Common myeloid progenitor, CD34-positive (primary cell): ENCODE data around the gene APH1A. TPM values are rescaled to one million over a fixed set of nuclear protein-coding genes. Genes with fewer than 3 reads are reported as not detected.
"Not testable (repeated sequence)": the region's sequence is repeated elsewhere in the genome, so short reads cannot be mapped to it uniquely, and the experiment has no call there.

Source experiments
- CTCF ChIA-PET: fragments of 350-600 bp; sonication (Branson Sonifier 250); formaldehyde crosslinking; loops from one replicate; lab custom pipeline; 2021; ENCODE audit warnings: antibody characterized with exemption; lab: Charles Lee
- POLR2A ChIA-PET: fragments of 350-600 bp; sonication (Branson Sonifier 250); formaldehyde crosslinking; loops from one replicate; lab custom pipeline; 2021; ENCODE audit warnings: antibody characterized with exemption; lab: Charles Lee
- DNase-seq, 3 donors: peaks; one replicate each; pipeline versions ENCODE4 v3.0.0 to v3.0.0-alpha.2; 2013
- H3K27ac ChIP-seq, 2 experiments: 1 replicate in 1 of 2; 2 replicates in 1 of 2; pipeline ENCODE4 v1.7.0; 2013; ENCODE audit warnings: inconsistent platforms in 2 of 2, low read length in 2 of 2, mild to moderate bottlenecking in 2 of 2, low read depth in 1 of 2, moderate library complexity in 1 of 2; ENCODE audit not compliant: severe bottlenecking in 2 of 2, insufficient read depth in 1 of 2, poor library complexity in 1 of 2
- H3K27me3 ChIP-seq, 5 experiments: replicated peaks in 2 of 5; 1 replicate in 3 of 5; 2 replicates in 2 of 5; pipeline versions ENCODE4 v1.6.1 to v1.7.0; 2013; ENCODE audit warnings: low read length in 4 of 5, mild to moderate bottlenecking in 2 of 5, moderate library complexity in 2 of 5, inconsistent platforms in 1 of 5; ENCODE audit not compliant: insufficient read depth in 5 of 5, control insufficient read depth in 4 of 5
- H3K36me3 ChIP-seq, 4 experiments: 1 replicate in 2 of 4; 2 replicates in 2 of 4; pipeline versions ENCODE4 v1.6.1 to v1.7.0; 2013; ENCODE audit warnings: low read length in 3 of 4, control low read depth in 1 of 4, mild to moderate bottlenecking in 1 of 4; ENCODE audit not compliant: control insufficient read depth in 4 of 4, insufficient read depth in 4 of 4
- H3K4me1 ChIP-seq, 4 experiments: 1 replicate in 3 of 4; 2 replicates in 1 of 4; pipeline versions ENCODE4 v1.6.1 to v1.7.1; 2013; ENCODE audit warnings: low read length in 3 of 4, mild to moderate bottlenecking in 3 of 4, control low read depth in 1 of 4, inconsistent platforms in 1 of 4, moderate library complexity in 1 of 4; ENCODE audit not compliant: control insufficient read depth in 4 of 4, insufficient read depth in 4 of 4; ENCODE audit errors: control extremely low read depth in 1 of 4
- H3K4me3 ChIP-seq, 7 experiments: 1 replicate in 4 of 7; 2 replicates in 3 of 7; pipeline versions ENCODE4 v1.5.1 to v1.7.0; 2013; ENCODE audit warnings: mild to moderate bottlenecking in 7 of 7, low read length in 6 of 7, moderate library complexity in 6 of 7, inconsistent platforms in 2 of 7, low read depth in 2 of 7, control low read depth in 1 of 7; ENCODE audit not compliant: insufficient read depth in 4 of 7, control insufficient read depth in 1 of 7; ENCODE audit errors: extremely low read depth in 1 of 7
- H3K9me3 ChIP-seq, 5 experiments: 1 replicate in 4 of 5; 2 replicates in 1 of 5; pipeline versions ENCODE4 v1.6.1 to v1.7.1; 2013; ENCODE audit warnings: low read length in 4 of 5, mild to moderate bottlenecking in 2 of 5, inconsistent platforms in 1 of 5, low read depth in 1 of 5, moderate library complexity in 1 of 5; ENCODE audit not compliant: control insufficient read depth in 4 of 5, insufficient read depth in 2 of 5; ENCODE audit errors: control extremely low read depth in 1 of 5
- WGBS: methylation state at CpG from one replicate; pipeline ENCODE4 v1.1.5; 2013; ENCODE audit not compliant: insufficient coverage; 5-methylcytosine and 5-hydroxymethylcytosine counted together
- polyA plus RNA-seq: library from polyadenylated mRNA; unstranded; fragments of 120-200 nt; gene quantifications from one replicate; pipeline ENCODE4 v1.2.1, GENCODE V29; 2013

Gene APH1A
- polyA plus RNA-seq, result 125 TPM

DNA sequence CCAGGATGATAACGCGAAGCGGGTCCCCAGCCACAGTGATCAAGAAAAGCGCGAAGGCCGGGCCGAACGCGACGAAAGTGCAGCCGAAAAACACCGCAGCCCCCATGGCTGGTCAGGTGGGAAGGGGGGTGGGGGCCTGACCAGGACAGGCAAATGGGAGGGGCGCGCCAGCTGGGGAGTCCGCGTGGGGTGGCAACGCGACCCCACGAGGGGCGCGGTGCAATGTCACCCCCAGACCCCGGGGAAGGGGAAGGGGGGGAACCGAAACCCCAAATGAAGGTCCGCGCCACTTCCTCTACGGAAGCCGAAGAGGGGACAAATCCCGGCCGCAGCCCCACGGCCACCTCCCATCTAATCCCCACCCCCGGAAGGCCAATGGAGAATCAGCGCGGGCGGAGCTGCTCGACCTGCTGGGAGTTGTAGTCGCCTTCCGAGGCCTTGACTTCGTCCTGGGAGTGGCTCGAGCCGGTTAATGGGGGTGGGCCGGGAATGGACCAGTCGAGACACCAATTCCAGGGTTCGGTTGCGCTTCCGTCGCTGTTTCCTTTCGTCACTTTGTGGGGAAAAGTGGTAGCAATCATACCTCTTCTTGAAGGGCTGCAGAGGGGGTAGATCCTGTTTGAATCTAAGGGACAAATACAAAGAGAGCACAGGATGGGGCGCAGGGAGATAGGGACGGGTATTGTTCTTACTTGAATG is at the start of gene APH1A:
Gene APH1A, minus strand, starts transcription at position 312 of the 699 bp plus-strand sequence. Its CDS starts 206 bp downstream, at position 106.
- H3K36me3 ChIP-seq, result peaks cover 4 to 32% (median 30%) of the 10 kb centered on the region in 4 experiments
- peak; percentile 95 to 97 (median 97) for DNase-seq
- POLR2A ChIA-PET, result interaction anchor here (0.5 to 1.6 kb wide), 5 partner anchors 10 to 247 kb away, joined by 3 to 5 read pairs (median 3); partner anchors contain the start of genes ANP32E and PRPF3
- H3K27me3 ChIP-seq, result no peaks in the 10 kb centered on the region
- CTCF ChIA-PET, result interaction anchor here (0.9 to 16.4 kb wide), 4 partner anchors 10 to 190 kb away, joined by 3 to 246 read pairs (median 6); partner anchors contain the start of genes CA14 and CIART
- peak within 1 kb of the TSS; percentile 86 to 94 for H3K27ac ChIP-seq
- H3K4me3 ChIP-seq, result peak within 1 kb of the TSS; percentile 84 to 96 (median 89)
- 0% methylated on average over 30 of the region's 49 CpGs for WGBS
- no peaks in the 10 kb centered on the region for H3K9me3 ChIP-seq
- H3K4me1 ChIP-seq, result peaks cover 6 to 30% (median 15%) of the 10 kb centered on the region in 4 experiments

DNA sequence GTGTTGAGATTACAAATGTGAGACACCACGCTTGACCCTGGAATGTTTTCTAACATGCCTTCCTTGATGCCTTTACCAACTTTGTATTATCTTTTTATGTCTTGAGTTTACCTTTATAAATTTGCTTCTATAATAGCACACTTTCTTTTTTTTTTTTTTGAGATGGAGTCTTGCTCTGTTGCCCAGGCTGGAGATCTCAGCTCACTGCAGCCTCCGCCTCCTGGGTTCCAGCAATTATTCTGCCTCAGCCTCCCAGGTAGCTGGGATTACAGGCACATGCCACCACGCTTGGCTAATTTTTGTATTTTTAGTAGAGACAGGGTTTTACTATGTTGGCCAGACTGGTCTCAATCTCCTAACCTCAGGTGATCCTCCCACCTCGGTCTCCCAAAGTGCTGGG is 45.9 kb upstream of the APH1A start:
- CTCF ChIA-PET, H3K27me3 ChIP-seq, H3K4me1 ChIP-seq, H3K4me3 ChIP-seq, H3K9me3 ChIP-seq, DNase-seq, POLR2A ChIA-PET, H3K27ac ChIP-seq, H3K36me3 ChIP-seq: not testable (repeated sequence)
- 93% methylated on average over 2 of the region's 4 CpGs for WGBS

DNA sequence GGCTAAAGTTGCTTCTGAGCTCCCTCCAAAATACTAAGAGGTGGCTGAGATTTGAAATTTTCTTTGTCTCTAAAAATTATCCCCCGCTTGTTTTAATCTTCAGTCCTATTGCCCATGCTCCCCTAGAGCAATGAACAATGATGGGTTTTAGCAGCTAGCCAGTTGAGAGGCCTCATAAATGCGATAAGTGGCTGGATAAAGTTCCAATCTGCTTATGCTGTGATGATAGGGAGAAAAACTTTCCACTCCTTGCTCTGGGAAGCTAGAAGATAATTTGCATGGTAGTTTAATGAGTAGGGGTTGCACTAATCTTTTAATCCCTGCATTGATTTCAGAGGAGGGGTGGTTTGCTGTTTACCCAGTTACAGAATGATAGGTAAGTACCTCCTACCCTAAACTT is 42.9 kb upstream of the APH1A start:
- CTCF ChIA-PET, result interaction anchor here (1.1 kb wide), 1 partner anchor 53 kb away, joined by 3 read pairs; no protein-coding TSS in a partner anchor
- no peak for DNase-seq
- POLR2A ChIA-PET, result no interaction called here
- H3K27ac ChIP-seq, result no peak overlapping the region
- H3K27me3 ChIP-seq, result no peaks in the 10 kb centered on the region
- no peaks in the 10 kb centered on the region for H3K4me1 ChIP-seq
- no peaks in the 10 kb centered on the region for H3K9me3 ChIP-seq
- 86% methylated on average over 1 of the region's 2 CpGs for WGBS
- no peak overlapping the region for H3K4me3 ChIP-seq
- peaks cover 5 to 16% (median 12%) of the 10 kb centered on the region in 4 experiments for H3K36me3 ChIP-seq

DNA sequence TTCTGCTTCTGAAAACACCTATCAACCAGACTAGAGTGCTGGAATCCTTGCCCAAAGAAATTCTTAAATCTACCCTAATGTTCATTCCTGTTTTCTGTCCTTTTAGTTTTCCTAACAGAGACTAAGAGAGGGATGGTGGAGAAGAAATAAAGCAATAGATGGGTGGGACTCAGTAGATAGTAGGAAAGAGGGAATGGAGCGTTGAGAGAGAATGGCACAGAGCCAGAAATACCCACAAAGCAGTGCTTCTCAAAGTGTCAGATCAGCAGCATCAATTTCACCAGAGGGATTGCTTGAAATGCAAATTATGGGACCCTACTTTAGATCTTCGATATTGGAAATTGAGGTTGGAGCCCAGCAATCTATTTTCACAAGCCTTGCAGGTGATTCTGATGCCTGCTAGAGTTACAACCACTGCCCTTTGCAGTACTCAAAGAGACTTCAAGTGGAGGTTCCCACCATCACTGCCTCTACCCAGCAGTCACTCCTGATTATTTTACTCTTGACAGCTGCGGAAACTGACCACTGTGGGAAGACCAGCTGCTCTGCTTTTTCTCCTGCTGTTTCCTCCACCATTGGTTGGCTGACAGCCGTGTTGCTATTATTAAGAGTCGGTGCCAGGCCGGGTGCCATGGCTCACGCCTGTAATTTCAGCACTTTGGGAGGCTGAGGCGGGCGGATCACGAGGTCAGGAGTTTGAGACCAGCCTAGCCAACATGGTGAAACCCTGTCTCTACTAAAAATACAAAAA is 41.1 kb upstream of the APH1A start:
- WGBS, result 86% methylated on average over 7 of the region's 10 CpGs
- DNase-seq, result no peak
- Histone ChIP-seq H3K4me3 (no peak overlapping the region), H3K27ac (no peak overlapping the region), H3K4me1 (no peaks in the 10 kb centered on the region), H3K36me3 (peaks cover 6 to 28% (median 15%) of the 10 kb centered on the region in 4 experiments), H3K9me3 (no peaks in the 10 kb centered on the region), H3K27me3 (no peaks in the 10 kb centered on the region)
- ChIA-PET POLR2A (no interaction called here), CTCF (no interaction called here)

DNA sequence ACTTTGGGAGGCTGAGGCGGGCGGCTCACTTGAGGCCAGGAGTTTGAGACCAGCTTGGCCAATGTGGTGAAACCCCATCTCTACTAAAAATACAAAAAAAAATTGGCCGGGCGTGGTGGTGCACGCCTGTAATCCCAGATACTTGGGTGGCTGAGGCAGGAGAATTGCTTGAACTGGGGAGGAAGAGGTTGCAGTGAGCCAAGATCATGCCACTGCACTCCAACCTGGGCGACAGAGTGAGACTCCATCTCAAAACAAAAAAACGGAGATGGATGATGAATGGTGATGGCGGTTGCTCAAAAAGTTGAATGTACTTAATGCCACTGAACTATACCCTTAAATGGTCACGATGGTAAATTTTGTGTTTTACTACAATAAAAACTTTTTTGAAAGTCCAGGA is 39.8 kb upstream of the APH1A start:
- CTCF ChIA-PET, H3K27ac ChIP-seq, H3K27me3 ChIP-seq, POLR2A ChIA-PET, H3K4me1 ChIP-seq, H3K9me3 ChIP-seq, DNase-seq, H3K4me3 ChIP-seq: not testable (repeated sequence)
- 100% methylated on average over 1 of the region's 9 CpGs for WGBS
- H3K36me3 ChIP-seq, result peaks cover 8 to 33% (median 16%) of the 10 kb centered on the region in 4 experiments

DNA sequence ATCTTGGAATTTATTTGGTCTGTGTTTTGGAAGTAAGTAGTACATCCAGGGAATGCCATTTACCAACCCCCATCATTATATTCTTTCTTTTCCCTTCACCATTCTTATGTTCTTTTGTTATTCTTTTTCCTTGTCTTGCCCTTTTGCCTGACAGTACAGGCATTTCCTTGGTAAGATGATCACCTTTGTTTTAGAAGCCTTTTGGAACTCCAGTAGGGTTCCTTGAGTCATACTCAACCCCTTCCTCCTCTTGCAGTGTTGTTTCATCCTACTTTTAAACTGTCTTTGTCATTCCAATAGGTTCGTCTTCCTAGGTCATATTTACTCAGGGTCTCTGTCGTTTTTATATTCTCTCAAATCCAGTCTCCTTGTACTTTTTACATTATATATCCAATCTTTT is 34.1 kb upstream of the APH1A start:
- Histone ChIP-seq H3K36me3 (peaks cover 8 to 53% (median 33%) of the 10 kb centered on the region in 4 experiments), H3K9me3 (no peaks in the 10 kb centered on the region), H3K4me3 (no peak overlapping the region), H3K27ac (no peak overlapping the region), H3K27me3 (no peaks in the 10 kb centered on the region), H3K4me1 (no peaks in the 10 kb centered on the region)
- DNase-seq, result no peak
- 100% methylated on average over 2 of the region's 2 CpGs for WGBS
- POLR2A ChIA-PET, result interaction anchor here (0.5 to 0.6 kb wide), 2 partner anchors 8 to 93 kb away, joined by 3 to 4 read pairs; no protein-coding TSS in a partner anchor
- CTCF ChIA-PET, result interaction anchor here (1.6 kb wide), 1 partner anchor 45 kb away, joined by 3 read pairs; the partner anchor contains the start of gene CA14
